Stimulated activated CD8-positive, alpha-beta memory T cell treated with anti-CD3 and anti-CD28 coated beads, Interleukin-2, amount 100 ng/mL, for 1 hour (primary cell): Measurements from ENCODE around the gene PCGF2.
"Not testable (repeated sequence)": the region's sequence is repeated elsewhere in the genome, so short reads cannot be mapped to it uniquely, and the experiment has no call there.

Experiments used
- DNase-seq, 2 donors: peaks; one replicate each; pipeline ENCODE4 v3.0.0-alpha.2; 2020; ENCODE audit warnings: low read depth in 2 of 2

The PCGF2 gene

GRCh38 chr17:38735161-38735997 is 12.8 kb downstream of the PCGF2 start:
- DNase-seq, result peak; percentile 65 to 66

- DNase-seq, result no peak
Measured at GRCh38 chr17:38733982-38734973, 13.9 kb downstream of the PCGF2 start.

- DNase-seq, result no peak
Measured at GRCh38 chr17:38733282-38733981, 14.7 kb downstream of the PCGF2 start.

- DNase-seq, result no peak
Measured at GRCh38 chr17:38732376-38733281, 15.5 kb downstream of the PCGF2 start.

- DNase-seq, result no peak
Measured at GRCh38 chr17:38731526-38732294, 16.4 kb downstream of the PCGF2 start.

GRCh38 chr17:38730526-38731379 is 17.4 kb downstream of the PCGF2 start:
- DNase-seq, result no peak

- peak; percentile 71 to 76 for DNase-seq
Measured at GRCh38 chr17:38729886-38730525, 18.1 kb downstream of the PCGF2 start, which contains the start of gene CISD3. CISD3 (plus strand) TSS chr17:38730341; CDS start chr17:38730359, 18 bp downstream.

- DNase-seq, result no peak
Measured at GRCh38 chr17:38729368-38729885, 18.7 kb downstream of the PCGF2 start.

- DNase-seq, result peak in 1 of 2 donors; percentile 48
Measured at GRCh38 chr17:38728290-38728831, 19.8 kb downstream of the PCGF2 start.

- peak in 1 of 2 donors; percentile 40 for DNase-seq
Measured at GRCh38 chr17:38727736-38728135, 20.4 kb downstream of the PCGF2 start.

GRCh38 chr17:38726145-38726544 is 22.0 kb downstream of the PCGF2 start:
- not testable (repeated sequence) for DNase-seq

- DNase-seq, result no peak
Measured at GRCh38 chr17:38725066-38725465, 23.1 kb downstream of the PCGF2 start.

GRCh38 chr17:38724337-38724988 is 23.7 kb downstream of the PCGF2 start:
- no peak for DNase-seq

- no peak for DNase-seq
Measured at GRCh38 chr17:38721802-38722201, 26.3 kb downstream of the PCGF2 start.

GRCh38 chr17:38720941-38721340 is 27.2 kb downstream of the PCGF2 start:
- no peak for DNase-seq

- no peak for DNase-seq
Measured at GRCh38 chr17:38719943-38720641, 28.0 kb downstream of the PCGF2 start.
